ENCODE results near the gene GATA2.

The GATA2 gene

GRCh38 chr3:128468285-128468790 is 24.7 kb downstream of the GATA2 start:
- H3K9me3 ChIP-seq (ENCODE audit: control insufficient read depth, low read depth, low read length): no peaks in the 10 kb centered on the region
- peaks cover 6% of the 10 kb centered on the region for H3K4me1 ChIP-seq (ENCODE audit: control insufficient read depth, low read depth, low read length)
- H3K4me3 ChIP-seq (ENCODE audit: low read length): no peak overlapping the region
- H3K27ac ChIP-seq (ENCODE audit: low read length): no peak overlapping the region
- H3K27me3 ChIP-seq (ENCODE audit: control insufficient read depth, insufficient read depth, low read length): peaks cover 53% of the 10 kb centered on the region
- H3K9ac ChIP-seq (ENCODE audit: low read length): no peak overlapping the region
- no peaks in the 10 kb centered on the region for H3K36me3 ChIP-seq (ENCODE audit: control insufficient read depth, low read depth, low read length)

- no peak within 1 kb of the TSS for H3K4me3 ChIP-seq (ENCODE audit: low read length)
- no peaks in the 10 kb centered on the region for H3K36me3 ChIP-seq (ENCODE audit: control insufficient read depth, low read depth, low read length)
- H3K27me3 ChIP-seq (ENCODE audit: control insufficient read depth, insufficient read depth, low read length): peaks cover 39% of the 10 kb centered on the region
- H3K9ac ChIP-seq (ENCODE audit: low read length): no peak within 1 kb of the TSS
- no peak within 1 kb of the TSS for H3K27ac ChIP-seq (ENCODE audit: low read length)
- no peaks in the 10 kb centered on the region for H3K4me1 ChIP-seq (ENCODE audit: control insufficient read depth, low read depth, low read length)
- H3K9me3 ChIP-seq (ENCODE audit: control insufficient read depth, low read depth, low read length): no peaks in the 10 kb centered on the region
Measured at GRCh38 chr3:128466840-128467541, 26.0 kb downstream of the GATA2 start, which contains the start of gene DNAJB8. DNAJB8 (minus strand) TSS chr3:128466890; CDS start chr3:128463245, 3,645 bp downstream.

- no peaks in the 10 kb centered on the region for H3K4me1 ChIP-seq (ENCODE audit: control insufficient read depth, low read depth, low read length)
- no peaks in the 10 kb centered on the region for H3K36me3 ChIP-seq (ENCODE audit: control insufficient read depth, low read depth, low read length)
- peaks cover 25% of the 10 kb centered on the region for H3K27me3 ChIP-seq (ENCODE audit: control insufficient read depth, insufficient read depth, low read length)
- no peak overlapping the region for H3K4me3 ChIP-seq (ENCODE audit: low read length)
- no peak overlapping the region for H3K9ac ChIP-seq (ENCODE audit: low read length)
- no peak overlapping the region for H3K27ac ChIP-seq (ENCODE audit: low read length)
- no peaks in the 10 kb centered on the region for H3K9me3 ChIP-seq (ENCODE audit: control insufficient read depth, low read depth, low read length)
Measured at GRCh38 chr3:128464702-128465101, 28.3 kb downstream of the GATA2 start.

GRCh38 chr3:128464188-128464587 is 28.8 kb downstream of the GATA2 start:
- Histone ChIP-seq H3K27me3 (ENCODE audit: control insufficient read depth, insufficient read depth, low read length) (peaks cover 25% of the 10 kb centered on the region), H3K9ac (ENCODE audit: low read length) (no peak overlapping the region), H3K27ac (ENCODE audit: low read length) (no peak overlapping the region), H3K9me3 (ENCODE audit: control insufficient read depth, low read depth, low read length) (no peaks in the 10 kb centered on the region), H3K4me3 (ENCODE audit: low read length) (no peak overlapping the region), H3K4me1 (ENCODE audit: control insufficient read depth, low read depth, low read length) (no peaks in the 10 kb centered on the region), H3K36me3 (ENCODE audit: control insufficient read depth, low read depth, low read length) (no peaks in the 10 kb centered on the region)

GRCh38 chr3:128463771-128464170 is 29.2 kb downstream of the GATA2 start:
- Histone ChIP-seq H3K36me3 (ENCODE audit: control insufficient read depth, low read depth, low read length) (no peaks in the 10 kb centered on the region), H3K27ac (ENCODE audit: low read length) (no peak overlapping the region), H3K4me3 (ENCODE audit: low read length) (no peak overlapping the region), H3K9me3 (ENCODE audit: control insufficient read depth, low read depth, low read length) (no peaks in the 10 kb centered on the region), H3K9ac (ENCODE audit: low read length) (no peak overlapping the region), H3K4me1 (ENCODE audit: control insufficient read depth, low read depth, low read length) (no peaks in the 10 kb centered on the region), H3K27me3 (ENCODE audit: control insufficient read depth, insufficient read depth, low read length) (peaks cover 25% of the 10 kb centered on the region)

GRCh38 chr3:128463354-128463753 is 29.6 kb downstream of the GATA2 start:
- H3K27ac ChIP-seq (ENCODE audit: low read length): no peak overlapping the region
- H3K9me3 ChIP-seq (ENCODE audit: control insufficient read depth, low read depth, low read length): no peaks in the 10 kb centered on the region
- no peaks in the 10 kb centered on the region for H3K36me3 ChIP-seq (ENCODE audit: control insufficient read depth, low read depth, low read length)
- H3K27me3 ChIP-seq (ENCODE audit: control insufficient read depth, insufficient read depth, low read length): peaks cover 25% of the 10 kb centered on the region
- no peak overlapping the region for H3K9ac ChIP-seq (ENCODE audit: low read length)
- H3K4me3 ChIP-seq (ENCODE audit: low read length): no peak overlapping the region
- H3K4me1 ChIP-seq (ENCODE audit: control insufficient read depth, low read depth, low read length): no peaks in the 10 kb centered on the region

GRCh38 chr3:128462931-128463330 is 30.1 kb downstream of the GATA2 start:
- Histone ChIP-seq H3K4me3 (ENCODE audit: low read length) (no peak overlapping the region), H3K9ac (ENCODE audit: low read length) (no peak overlapping the region), H3K9me3 (ENCODE audit: control insufficient read depth, low read depth, low read length) (no peaks in the 10 kb centered on the region), H3K27ac (ENCODE audit: low read length) (no peak overlapping the region), H3K4me1 (ENCODE audit: control insufficient read depth, low read depth, low read length) (no peaks in the 10 kb centered on the region), H3K36me3 (ENCODE audit: control insufficient read depth, low read depth, low read length) (no peaks in the 10 kb centered on the region), H3K27me3 (ENCODE audit: control insufficient read depth, insufficient read depth, low read length) (peaks cover 25% of the 10 kb centered on the region)

GRCh38 chr3:128462341-128462910 is 30.6 kb downstream of the GATA2 start:
- no peak overlapping the region for H3K4me3 ChIP-seq (ENCODE audit: low read length)
- no peaks in the 10 kb centered on the region for H3K36me3 ChIP-seq (ENCODE audit: control insufficient read depth, low read depth, low read length)
- no peaks in the 10 kb centered on the region for H3K4me1 ChIP-seq (ENCODE audit: control insufficient read depth, low read depth, low read length)
- H3K27ac ChIP-seq (ENCODE audit: low read length): no peak overlapping the region
- H3K9me3 ChIP-seq (ENCODE audit: control insufficient read depth, low read depth, low read length): no peaks in the 10 kb centered on the region
- H3K9ac ChIP-seq (ENCODE audit: low read length): no peak overlapping the region
- peaks cover 25% of the 10 kb centered on the region for H3K27me3 ChIP-seq (ENCODE audit: control insufficient read depth, insufficient read depth, low read length)

GRCh38 chr3:128461731-128462130 is 31.3 kb downstream of the GATA2 start:
- no peak overlapping the region for H3K27ac ChIP-seq (ENCODE audit: low read length)
- no peak overlapping the region for H3K4me3 ChIP-seq (ENCODE audit: low read length)
- H3K36me3 ChIP-seq (ENCODE audit: control insufficient read depth, low read depth, low read length): no peaks in the 10 kb centered on the region
- peaks cover 24% of the 10 kb centered on the region for H3K27me3 ChIP-seq (ENCODE audit: control insufficient read depth, insufficient read depth, low read length)
- no peaks in the 10 kb centered on the region for H3K9me3 ChIP-seq (ENCODE audit: control insufficient read depth, low read depth, low read length)
- H3K9ac ChIP-seq (ENCODE audit: low read length): no peak overlapping the region
- no peaks in the 10 kb centered on the region for H3K4me1 ChIP-seq (ENCODE audit: control insufficient read depth, low read depth, low read length)

- H3K4me1 ChIP-seq (ENCODE audit: control insufficient read depth, low read depth, low read length): no peaks in the 10 kb centered on the region
Measured at GRCh38 chr3:128459461-128459820, 33.6 kb downstream of the GATA2 start.

GRCh38 chr3:128458746-128459460 is 34.1 kb downstream of the GATA2 start:
- Histone ChIP-seq H3K9ac (ENCODE audit: low read length) (no peak overlapping the region), H3K4me1 (ENCODE audit: control insufficient read depth, low read depth, low read length) (no peaks in the 10 kb centered on the region), H3K4me3 (ENCODE audit: low read length) (no peak overlapping the region), H3K27ac (ENCODE audit: low read length) (no peak overlapping the region), H3K9me3 (ENCODE audit: control insufficient read depth, low read depth, low read length) (no peaks in the 10 kb centered on the region), H3K36me3 (ENCODE audit: control insufficient read depth, low read depth, low read length) (no peaks in the 10 kb centered on the region), H3K27me3 (ENCODE audit: control insufficient read depth, insufficient read depth, low read length) (peaks cover 15% of the 10 kb centered on the region)

More at GRCh38 chr3:128459461-128459820, 33.6 kb downstream of the GATA2 start:
- no peaks in the 10 kb centered on the region for H3K9me3 ChIP-seq (ENCODE audit: control insufficient read depth, low read depth, low read length)
- H3K4me3 ChIP-seq (ENCODE audit: low read length): no peak overlapping the region
- H3K36me3 ChIP-seq (ENCODE audit: control insufficient read depth, low read depth, low read length): no peaks in the 10 kb centered on the region
- peaks cover 16% of the 10 kb centered on the region for H3K27me3 ChIP-seq (ENCODE audit: control insufficient read depth, insufficient read depth, low read length)
- no peak overlapping the region for H3K9ac ChIP-seq (ENCODE audit: low read length)
- H3K27ac ChIP-seq (ENCODE audit: low read length): no peak overlapping the region
